Fibroblast of the aortic adventitia (primary cell): ENCODE data around the gene TXLNA. TPM values are rescaled to one million over a fixed set of nuclear protein-coding genes. Genes with fewer than 3 reads are reported as not detected.

Source experiments
- DNase-seq: peaks from one replicate; pipeline ENCODE4 v3.0.0-alpha.2; 2010; ENCODE audit warnings: low read depth
- H3K4me3 ChIP-seq: 2 replicates; pipeline ENCODE4 v1.5.1; 2011; ENCODE audit warnings: low read depth, mild to moderate bottlenecking, control low read depth, low read length, moderate library complexity
- total RNA-seq: library from RNA; depleted of rRNA; stranded (reverse); fragments of >200 nt; gene quantifications from 2 replicates; pipeline ENCODE4 v1.2.3, GENCODE V29; 2012; ENCODE audit warnings: low replicate concordance
- TF ChIP-seq, protein P1 (sequence below): IDR thresholded peaks from 2 replicates; pipeline ENCODE4 v1.5.1; 2011; ENCODE audit warnings: mild to moderate bottlenecking, low read length, control low read depth, inconsistent platforms; ENCODE audit not compliant: insufficient read depth

TXLNA gene
- total RNA-seq, 1 donor, result 98.0 TPM

DNA sequence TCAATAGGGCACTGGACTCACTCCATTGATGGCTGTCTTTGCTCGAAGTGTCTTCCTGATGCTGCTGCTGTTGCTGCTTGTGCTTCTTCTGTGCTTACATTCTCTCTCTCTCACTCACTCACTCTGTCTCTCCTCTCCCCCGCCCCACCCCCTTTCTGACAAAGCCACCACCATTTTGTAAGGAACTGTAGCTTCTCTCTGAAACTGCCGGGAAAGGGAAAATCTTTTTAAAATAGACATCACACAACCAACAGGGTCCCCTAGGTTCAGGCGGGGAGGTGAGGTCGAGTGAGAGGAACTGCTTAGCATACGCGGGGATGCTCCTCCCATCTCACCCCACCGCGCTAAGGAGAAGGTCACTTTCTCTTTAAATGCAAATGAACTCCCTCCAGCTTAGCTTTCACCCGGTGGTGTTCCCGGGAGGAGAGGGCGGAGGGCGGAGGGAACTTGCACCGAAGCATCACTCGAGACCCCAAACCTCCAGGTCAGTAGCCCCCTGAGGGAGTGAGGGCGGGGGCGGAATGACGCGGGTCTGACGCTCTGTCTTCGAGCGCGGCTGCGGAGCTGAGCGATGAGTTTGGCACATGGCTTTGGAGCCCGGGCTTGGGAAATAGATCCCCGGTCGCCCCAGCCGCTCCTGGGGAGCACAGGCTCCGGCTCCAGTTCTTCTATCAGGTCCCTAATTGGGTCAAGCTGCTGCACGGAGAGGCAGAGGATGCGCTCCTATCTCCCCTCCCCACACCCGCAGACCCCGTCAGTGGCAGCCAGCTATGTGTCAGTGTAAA is 20.9 kb downstream of the TXLNA start, which contains the start of gene CCDC28B:
CCDC28B (plus strand) TSS at position 370 of the 785 bp plus-strand sequence. CDS start 1,341 bp downstream, outside the sequence.
- peak within 1 kb of the TSS; percentile 84 for H3K4me3 ChIP-seq
- TF ChIP-seq, protein P1, sequence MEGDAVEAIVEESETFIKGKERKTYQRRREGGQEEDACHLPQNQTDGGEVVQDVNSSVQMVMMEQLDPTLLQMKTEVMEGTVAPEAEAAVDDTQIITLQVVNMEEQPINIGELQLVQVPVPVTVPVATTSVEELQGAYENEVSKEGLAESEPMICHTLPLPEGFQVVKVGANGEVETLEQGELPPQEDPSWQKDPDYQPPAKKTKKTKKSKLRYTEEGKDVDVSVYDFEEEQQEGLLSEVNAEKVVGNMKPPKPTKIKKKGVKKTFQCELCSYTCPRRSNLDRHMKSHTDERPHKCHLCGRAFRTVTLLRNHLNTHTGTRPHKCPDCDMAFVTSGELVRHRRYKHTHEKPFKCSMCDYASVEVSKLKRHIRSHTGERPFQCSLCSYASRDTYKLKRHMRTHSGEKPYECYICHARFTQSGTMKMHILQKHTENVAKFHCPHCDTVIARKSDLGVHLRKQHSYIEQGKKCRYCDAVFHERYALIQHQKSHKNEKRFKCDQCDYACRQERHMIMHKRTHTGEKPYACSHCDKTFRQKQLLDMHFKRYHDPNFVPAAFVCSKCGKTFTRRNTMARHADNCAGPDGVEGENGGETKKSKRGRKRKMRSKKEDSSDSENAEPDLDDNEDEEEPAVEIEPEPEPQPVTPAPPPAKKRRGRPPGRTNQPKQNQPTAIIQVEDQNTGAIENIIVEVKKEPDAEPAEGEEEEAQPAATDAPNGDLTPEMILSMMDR, result no peak
- peak; percentile 67 for DNase-seq

DNA sequence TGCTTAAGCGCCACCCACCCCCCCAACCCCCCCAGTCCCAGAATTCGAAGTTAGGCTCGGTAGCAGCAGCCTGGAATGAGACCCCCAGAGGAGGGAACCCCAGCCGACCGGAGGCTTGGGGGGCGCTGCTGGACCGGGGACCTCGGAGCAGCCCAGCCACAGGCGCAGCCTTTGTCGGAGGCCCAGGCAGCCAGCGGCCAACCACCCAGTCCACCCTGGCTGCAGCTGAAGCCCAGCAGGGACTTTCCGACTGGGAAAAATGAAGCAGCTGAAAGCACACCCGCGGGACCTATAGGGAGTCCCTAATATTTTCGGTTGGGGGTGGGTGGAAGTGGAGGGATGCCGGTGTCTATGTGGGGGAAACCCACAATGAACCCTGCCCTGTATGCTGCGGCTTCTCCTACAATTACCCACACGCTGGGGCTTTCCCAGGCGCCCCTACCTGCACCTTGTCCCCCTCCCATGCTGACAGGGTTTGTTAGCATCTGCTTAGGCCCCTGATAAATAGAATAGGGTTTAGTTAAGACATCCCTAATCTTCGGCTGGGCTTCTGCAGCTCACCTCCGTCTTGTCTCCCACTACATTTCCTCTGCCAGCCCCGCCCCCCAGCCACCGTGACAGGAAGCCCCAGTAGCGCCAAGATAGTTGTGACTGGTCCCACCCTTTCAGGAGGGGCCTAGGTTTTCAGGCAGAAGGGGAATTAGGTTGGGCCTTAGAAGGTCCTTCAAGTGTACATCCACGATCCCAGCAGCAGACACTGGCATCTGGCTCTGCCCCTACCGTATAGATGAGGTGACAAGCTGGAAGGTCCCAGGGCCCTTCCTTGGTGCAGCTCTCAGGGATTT is 21.8 kb downstream of the TXLNA start:
- peak; percentile 55 for DNase-seq
- TF ChIP-seq, protein P1, result no peak
- H3K4me3 ChIP-seq, result peak overlapping the region; percentile 84

DNA sequence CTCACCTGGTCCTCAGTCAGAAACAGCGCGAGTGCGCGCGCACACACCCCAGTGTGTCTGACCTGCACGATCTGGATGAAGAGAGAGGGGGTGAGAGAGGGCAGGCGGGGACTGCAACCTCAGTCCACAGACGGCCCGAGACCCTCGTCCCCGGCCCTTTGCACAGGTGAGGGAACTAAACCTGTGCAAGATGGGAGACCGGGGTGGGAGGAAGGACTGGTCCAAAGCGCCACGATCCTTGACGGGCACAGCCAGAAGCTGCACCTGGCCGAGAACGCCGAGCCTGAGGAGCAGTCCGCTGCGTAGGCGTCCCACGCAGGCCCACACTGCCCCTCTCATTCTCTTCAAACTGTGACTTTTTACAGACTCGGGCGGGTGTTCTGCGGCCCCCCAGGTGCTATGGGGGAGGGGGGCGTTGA is 25.5 kb downstream of the TXLNA start:
- DNase-seq, result no peak
- TF ChIP-seq, protein P1, result no peak
- H3K4me3 ChIP-seq, result peak overlapping the region; percentile 87

DNA sequence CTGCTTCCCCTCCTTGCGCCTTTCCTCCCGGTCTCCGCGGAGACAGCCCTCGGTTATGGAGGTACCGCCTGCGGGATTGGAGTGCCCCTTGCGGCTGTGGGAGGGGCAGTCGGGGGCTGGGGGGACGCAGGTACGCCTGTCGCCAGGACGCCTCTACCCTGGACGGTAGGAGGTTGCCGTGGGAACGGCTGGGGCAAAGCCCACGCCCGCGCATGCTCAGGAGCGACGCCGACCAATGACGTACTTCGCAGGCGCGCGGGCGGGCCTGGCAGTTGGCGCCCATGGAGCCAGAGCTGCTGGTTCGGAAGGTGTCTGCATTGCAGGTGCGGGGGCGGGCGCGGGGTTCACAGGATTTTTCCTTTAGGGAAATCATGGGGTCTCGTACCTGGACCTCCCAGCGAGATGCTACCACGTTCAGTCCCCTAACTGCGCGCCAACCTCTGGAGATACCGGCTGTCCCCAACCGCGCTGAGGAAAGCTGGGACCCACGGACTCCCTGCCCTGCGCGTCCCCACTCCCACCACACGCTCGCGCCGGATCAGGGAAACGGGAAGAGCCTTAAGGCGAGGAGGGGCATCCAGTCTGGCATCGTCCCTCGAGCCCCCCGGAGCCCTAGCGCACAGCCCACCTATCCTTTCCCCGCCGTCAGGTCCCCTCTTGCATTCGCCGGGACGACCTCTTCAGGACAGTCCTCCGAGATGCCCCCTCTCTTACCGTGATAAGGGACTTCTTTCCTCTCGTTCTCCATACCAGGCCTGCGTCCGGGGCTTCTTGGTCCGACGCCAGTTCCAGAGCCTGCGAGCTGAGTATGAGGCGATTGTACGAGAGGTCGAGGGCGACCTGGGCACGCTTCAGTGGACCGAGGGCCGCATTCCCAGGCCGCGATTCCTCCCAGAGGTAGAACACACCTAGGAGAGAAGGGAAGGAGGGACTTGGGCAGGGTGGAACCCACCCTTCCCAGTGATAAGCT is 26.2 kb downstream of the TXLNA start, which contains the start of gene IQCC:
IQCC (plus strand) TSS at position 271 of the 970 bp plus-strand sequence; CDS start at position 282, 11 bp downstream.
- TF ChIP-seq, protein P1, result no peak
- peak within 1 kb of the TSS; percentile 87 for H3K4me3 ChIP-seq
- peak; percentile 72 for DNase-seq

DNA sequence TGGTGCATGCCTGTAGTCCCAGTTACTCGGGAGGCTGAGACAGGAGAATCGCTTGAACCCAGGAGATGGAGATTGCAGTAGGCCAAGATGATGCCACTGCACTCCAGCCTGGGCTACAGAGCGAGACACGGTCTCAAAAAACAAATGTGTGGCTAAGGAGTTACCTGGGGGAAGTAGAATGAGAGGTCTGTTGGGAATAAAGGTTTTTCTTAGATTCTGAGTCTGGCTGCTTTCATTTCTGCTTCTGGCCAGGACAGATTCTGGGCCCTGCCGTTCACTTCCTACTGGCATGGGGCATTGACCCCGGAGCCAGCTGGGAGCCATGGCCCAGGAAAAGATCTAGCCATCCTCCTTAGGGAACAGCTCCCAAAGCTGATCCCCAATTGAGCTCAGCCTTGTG is 29.0 kb downstream of the TXLNA start:
- DNase-seq, result no peak
- TF ChIP-seq, protein P1, result no peak
- no peak overlapping the region for H3K4me3 ChIP-seq

DNA sequence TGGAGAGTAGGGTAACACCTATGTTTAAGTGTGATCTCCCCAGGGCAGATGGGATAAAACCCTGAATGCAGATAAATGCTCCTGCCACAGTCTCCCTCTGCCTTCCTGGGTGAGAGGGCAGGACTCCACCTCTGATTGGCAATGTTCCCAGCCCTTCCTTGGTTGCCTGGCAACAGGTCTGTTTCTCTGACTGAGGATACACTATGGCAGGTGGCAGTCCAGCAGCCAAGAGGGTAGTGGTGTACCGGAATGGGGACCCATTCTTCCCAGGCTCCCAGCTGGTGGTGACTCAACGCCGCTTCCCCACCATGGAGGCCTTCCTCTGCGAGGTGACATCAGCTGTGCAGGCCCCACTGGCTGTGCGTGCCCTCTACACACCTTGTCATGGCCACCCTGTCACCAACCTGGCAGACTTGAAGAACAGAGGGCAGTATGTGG is 29.4 kb downstream of the TXLNA start, which contains the start of gene DCDC2B:
DCDC2B (plus strand) TSS at position 199 of the 438 bp plus-strand sequence; CDS start at position 204, 5 bp downstream.
- DNase-seq, result peak; percentile 34
- TF ChIP-seq, protein P1, result no peak
- H3K4me3 ChIP-seq, result no peak within 1 kb of the TSS
